Activated naive CD8-positive, alpha-beta T cell (primary cell): Measurements from ENCODE around the gene SYPL1.
A peak's percentile ranks its signal among the peaks of the same experiment; 100 is the strongest.

Experiments used
- H3K27ac Mint-ChIP-seq: one replicate; pipeline ENCODE4 v1.8.0; 2021; ENCODE audit warnings: mixed read lengths
- H3K27me3 Mint-ChIP-seq: one replicate; pipeline ENCODE4 v1.8.0; 2021; ENCODE audit warnings: mixed read lengths
- H3K36me3 Mint-ChIP-seq: one replicate; pipeline ENCODE4 v1.8.0; 2021; ENCODE audit warnings: mixed read lengths
- H3K4me1 Mint-ChIP-seq: one replicate; pipeline ENCODE4 v1.8.0; 2021; ENCODE audit warnings: low read depth, mixed read lengths
- H3K4me3 Mint-ChIP-seq: one replicate; pipeline ENCODE4 v1.8.0; 2021; ENCODE audit warnings: mild to moderate bottlenecking, mixed read lengths
- H3K9me3 Mint-ChIP-seq: one replicate; pipeline ENCODE4 v1.8.0; 2021; ENCODE audit warnings: low read depth, mixed read lengths

Gene SYPL1

GRCh38 chr7:106089647-106090046 is 22.5 kb downstream of the SYPL1 start:
- Mint-ChIP-seq H3K4me1 (peaks cover 10% of the 10 kb centered on the region), H3K27me3 (no peaks in the 10 kb centered on the region), H3K9me3 (no peaks in the 10 kb centered on the region), H3K36me3 (peaks cover 12% of the 10 kb centered on the region), H3K27ac (no peak overlapping the region), H3K4me3 (no peak overlapping the region)

DNA sequence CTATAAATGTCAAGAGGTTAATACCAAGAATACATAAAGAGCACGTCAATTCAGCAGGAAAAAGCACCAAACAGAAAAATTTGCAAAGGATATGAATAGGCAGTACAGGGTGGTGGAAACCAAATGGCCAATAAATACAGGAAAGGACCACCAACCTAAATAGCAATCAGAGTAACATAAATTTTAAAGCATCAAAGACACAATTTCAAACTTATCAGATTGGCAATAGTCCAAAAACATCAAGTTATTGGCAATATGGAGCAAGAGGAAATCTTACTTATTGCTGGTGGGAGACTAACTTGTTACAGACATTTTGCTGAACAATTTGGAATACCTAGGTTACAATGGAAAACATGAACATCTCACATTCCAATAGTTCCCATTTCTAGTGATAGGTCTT is 24.1 kb downstream of the SYPL1 start:
- peaks cover 18% of the 10 kb centered on the region for H3K4me1 Mint-ChIP-seq

GRCh38 chr7:106086062-106086461 is 26.1 kb downstream of the SYPL1 start:
- H3K36me3 Mint-ChIP-seq, result peaks cover 10% of the 10 kb centered on the region
- peaks cover 18% of the 10 kb centered on the region for H3K4me1 Mint-ChIP-seq
- H3K27ac Mint-ChIP-seq, result no peak overlapping the region
- no peaks in the 10 kb centered on the region for H3K27me3 Mint-ChIP-seq
- H3K4me3 Mint-ChIP-seq, result no peak overlapping the region
- H3K9me3 Mint-ChIP-seq, result no peaks in the 10 kb centered on the region

More for the DNA sequence above, 24.1 kb downstream of the SYPL1 start:
- Mint-ChIP-seq H3K9me3 (no peaks in the 10 kb centered on the region), H3K36me3 (peaks cover 12% of the 10 kb centered on the region), H3K27ac (no peak overlapping the region), H3K4me3 (no peak overlapping the region), H3K27me3 (no peaks in the 10 kb centered on the region)

- no peaks in the 10 kb centered on the region for H3K27me3 Mint-ChIP-seq
- peaks cover 9% of the 10 kb centered on the region for H3K36me3 Mint-ChIP-seq
- no peaks in the 10 kb centered on the region for H3K9me3 Mint-ChIP-seq
- no peak overlapping the region for H3K4me3 Mint-ChIP-seq
- peaks cover 16% of the 10 kb centered on the region for H3K4me1 Mint-ChIP-seq
- H3K27ac Mint-ChIP-seq, result no peak overlapping the region
Measured at GRCh38 chr7:106085015-106085414, 27.1 kb downstream of the SYPL1 start.

DNA sequence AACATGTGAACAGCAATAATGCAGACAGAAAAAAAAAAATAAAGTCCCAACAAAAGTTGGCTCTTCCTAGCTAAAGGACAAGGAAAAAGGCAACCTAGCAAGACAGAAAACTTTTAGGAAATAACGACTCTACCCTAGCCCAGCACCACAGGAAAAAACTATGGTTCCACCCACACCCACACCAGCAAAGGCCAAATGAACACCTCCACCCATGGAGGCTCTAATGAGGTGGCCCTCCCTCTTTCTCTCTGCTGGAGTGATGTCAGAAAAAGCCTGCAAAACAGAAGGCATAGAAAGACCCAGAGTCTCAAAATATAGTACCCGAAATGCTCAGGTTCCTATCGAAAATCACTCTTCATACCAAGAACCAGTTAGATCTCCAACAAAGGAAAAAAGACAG is 28.4 kb downstream of the SYPL1 start:
- H3K9me3 Mint-ChIP-seq, result no peaks in the 10 kb centered on the region
- H3K27me3 Mint-ChIP-seq, result no peaks in the 10 kb centered on the region
- H3K27ac Mint-ChIP-seq, result no peak overlapping the region
- no peak overlapping the region for H3K4me3 Mint-ChIP-seq
- H3K36me3 Mint-ChIP-seq, result peaks cover 9% of the 10 kb centered on the region
- peaks cover 19% of the 10 kb centered on the region for H3K4me1 Mint-ChIP-seq

- Mint-ChIP-seq H3K27ac (no peak overlapping the region), H3K4me1 (peaks cover 21% of the 10 kb centered on the region), H3K9me3 (no peaks in the 10 kb centered on the region), H3K36me3 (peaks cover 3% of the 10 kb centered on the region), H3K4me3 (no peak overlapping the region), H3K27me3 (no peaks in the 10 kb centered on the region)
Measured at GRCh38 chr7:106082087-106082854, 29.8 kb downstream of the SYPL1 start.

GRCh38 chr7:106080300-106080987 is 31.7 kb downstream of the SYPL1 start:
- Mint-ChIP-seq H3K27me3 (no peaks in the 10 kb centered on the region), H3K4me3 (no peak overlapping the region), H3K27ac (no peak overlapping the region), H3K9me3 (no peaks in the 10 kb centered on the region), H3K4me1 (peaks cover 21% of the 10 kb centered on the region), H3K36me3 (no peaks in the 10 kb centered on the region)

- no peaks in the 10 kb centered on the region for H3K9me3 Mint-ChIP-seq
- H3K27ac Mint-ChIP-seq, result no peak overlapping the region
- no peaks in the 10 kb centered on the region for H3K27me3 Mint-ChIP-seq
- no peaks in the 10 kb centered on the region for H3K36me3 Mint-ChIP-seq
- H3K4me1 Mint-ChIP-seq, result peaks cover 41% of the 10 kb centered on the region
- H3K4me3 Mint-ChIP-seq, result no peak overlapping the region
Measured at GRCh38 chr7:106076537-106076936, 35.6 kb downstream of the SYPL1 start.

GRCh38 chr7:106075937-106076336 is 36.2 kb downstream of the SYPL1 start:
- Mint-ChIP-seq H3K36me3 (no peaks in the 10 kb centered on the region), H3K9me3 (no peaks in the 10 kb centered on the region), H3K4me3 (no peak overlapping the region), H3K27ac (no peak overlapping the region), H3K27me3 (no peaks in the 10 kb centered on the region), H3K4me1 (peaks cover 47% of the 10 kb centered on the region)

DNA sequence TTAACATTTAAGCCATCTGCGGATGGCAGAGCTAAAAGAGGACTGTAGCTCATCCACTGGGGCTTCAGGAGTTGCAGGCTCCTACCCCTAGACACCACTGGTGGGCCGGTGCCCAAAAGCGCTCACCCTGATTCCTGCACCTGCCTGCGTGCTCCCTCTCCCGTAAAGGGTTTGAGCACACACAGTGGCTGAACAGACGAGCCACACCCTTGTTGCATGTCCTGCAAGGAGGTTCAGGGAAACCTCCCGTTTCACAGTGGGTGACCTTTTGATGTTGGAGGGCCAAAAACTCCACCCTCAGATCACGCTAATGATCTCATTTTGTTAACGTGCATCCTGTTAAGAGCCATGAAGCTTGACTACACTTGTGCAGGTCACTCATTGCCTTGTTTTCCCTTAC is 37.9 kb downstream of the SYPL1 start:
- Mint-ChIP-seq H3K27me3 (no peaks in the 10 kb centered on the region), H3K36me3 (no peaks in the 10 kb centered on the region), H3K4me1 (peaks cover 54% of the 10 kb centered on the region), H3K4me3 (no peak overlapping the region), H3K27ac (peak overlapping the region; percentile 37), H3K9me3 (no peaks in the 10 kb centered on the region)

GRCh38 chr7:106073701-106074100 is 38.4 kb downstream of the SYPL1 start:
- peak overlapping the region; percentile 37 for H3K27ac Mint-ChIP-seq
- no peaks in the 10 kb centered on the region for H3K27me3 Mint-ChIP-seq
- no peaks in the 10 kb centered on the region for H3K9me3 Mint-ChIP-seq

GRCh38 chr7:106072715-106073091 is 39.4 kb downstream of the SYPL1 start:
- Mint-ChIP-seq H3K36me3 (no peaks in the 10 kb centered on the region), H3K4me1 (peaks cover 63% of the 10 kb centered on the region), H3K9me3 (no peaks in the 10 kb centered on the region), H3K27ac (peak overlapping the region; percentile 92), H3K4me3 (no peak overlapping the region), H3K27me3 (no peaks in the 10 kb centered on the region)

More at GRCh38 chr7:106073701-106074100, 38.4 kb downstream of the SYPL1 start:
- H3K36me3 Mint-ChIP-seq, result no peaks in the 10 kb centered on the region
- no peak overlapping the region for H3K4me3 Mint-ChIP-seq
- H3K4me1 Mint-ChIP-seq, result peaks cover 58% of the 10 kb centered on the region

DNA sequence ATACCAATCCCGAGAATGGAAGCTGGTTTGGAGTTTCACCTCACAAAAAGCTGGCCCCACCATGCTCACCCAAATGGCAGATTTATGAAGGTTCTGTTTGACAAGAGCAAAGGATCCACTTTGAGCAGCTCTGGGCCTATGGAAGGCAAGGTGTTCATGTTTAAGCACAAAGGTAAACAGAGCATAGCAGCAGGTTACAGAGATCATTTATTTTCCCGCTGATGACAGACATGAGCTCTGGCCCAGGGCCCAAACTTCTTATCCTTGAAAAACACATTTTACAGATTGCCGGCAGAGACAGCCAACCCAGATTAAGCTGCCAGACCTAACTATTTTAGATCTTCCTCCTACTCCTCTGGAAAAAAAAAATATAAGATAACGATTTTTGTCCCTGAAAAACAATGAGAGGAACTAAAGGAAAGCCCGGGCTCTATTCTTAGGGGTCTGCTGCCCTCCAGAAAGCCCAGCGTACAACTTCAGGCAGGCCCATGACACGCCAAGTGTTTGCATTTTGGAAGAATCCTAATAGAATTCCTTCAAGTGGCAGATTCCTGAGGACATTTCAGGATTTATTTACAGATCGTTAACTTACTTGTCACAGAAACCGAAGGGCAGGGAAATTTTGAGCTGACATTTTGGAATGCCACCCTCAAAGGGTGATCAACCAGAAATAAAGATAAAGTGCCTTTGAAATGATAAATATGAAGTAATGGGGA is 40.0 kb downstream of the SYPL1 start:
- Mint-ChIP-seq H3K27ac (peak overlapping the region; percentile 92), H3K36me3 (no peaks in the 10 kb centered on the region), H3K27me3 (no peaks in the 10 kb centered on the region), H3K9me3 (no peaks in the 10 kb centered on the region), H3K4me1 (peaks cover 60% of the 10 kb centered on the region), H3K4me3 (peak overlapping the region; percentile 63)

- Mint-ChIP-seq H3K4me1 (peaks cover 55% of the 10 kb centered on the region), H3K27ac (peak overlapping the region; percentile 92), H3K9me3 (no peaks in the 10 kb centered on the region), H3K27me3 (no peaks in the 10 kb centered on the region), H3K4me3 (peak overlapping the region; percentile 63), H3K36me3 (no peaks in the 10 kb centered on the region)
Measured at GRCh38 chr7:106071356-106071998, 40.6 kb downstream of the SYPL1 start.
